H1 (cell line): ENCODE data around the gene HIVEP3. TPM values are rescaled to one million over a fixed set of nuclear protein-coding genes. Genes with fewer than 3 reads are reported as not detected.

Source experiments
- CTCF ChIA-PET: fragments of 300-600 bp; sonication (Branson Sonifier 250); formaldehyde crosslinking; loops from one replicate; lab custom pipeline; 2021; ENCODE audit not compliant: partially characterized antibody; lab: Charles Lee
- POLR2A ChIA-PET: fragments of 300-600 bp; sonication (Branson Sonifier 250); formaldehyde crosslinking; loops from one replicate; lab custom pipeline; 2021; ENCODE audit warnings: inconsistent platforms; ENCODE audit not compliant: partially characterized antibody; lab: Charles Lee
- DNase-seq, 2 experiments: peaks; one replicate each; pipeline versions ENCODE4 v3.0.0 to v3.0.0-alpha.2; 2010 to 2022; ENCODE audit warnings: low spot score in 2 of 2, low read depth in 1 of 2, mixed read lengths in 1 of 2
- FAIRE-seq: peaks from 2 replicates; lab custom pipeline; 2011; peaks lifted over from hg19 to GRCh38; lab: Jason Lieb, UNC
- H2AFZ ChIP-seq: 2 replicates; pipeline ENCODE4 v1.8.1; 2012; ENCODE audit warnings: low read length, inconsistent platforms
- H2AK5ac ChIP-seq: 2 replicates; pipeline ENCODE4 v1.6.1; 2013; ENCODE audit warnings: low read depth, low read length
- H2BK120ac ChIP-seq: replicated peaks from 2 replicates; pipeline ENCODE3; 2013; ENCODE audit warnings: low read depth, low read length, inconsistent platforms
- H2BK12ac ChIP-seq: 2 replicates; pipeline ENCODE4 v1.6.1; 2013; ENCODE audit warnings: low read depth, low read length
- H2BK15ac ChIP-seq: 2 replicates; pipeline ENCODE4 v1.6.1; 2013; ENCODE audit warnings: low read length
- H2BK20ac ChIP-seq: 2 replicates; pipeline ENCODE4 v1.6.1; 2013; ENCODE audit warnings: low read length
- H2BK5ac ChIP-seq: 2 replicates; pipeline ENCODE4 v1.6.1; 2013; ENCODE audit warnings: low read depth, low read length
- H3K14ac ChIP-seq: 2 replicates; pipeline ENCODE4 v1.6.1; 2013; ENCODE audit warnings: inconsistent platforms; ENCODE audit not compliant: insufficient read length
- H3K18ac ChIP-seq: 2 replicates; pipeline ENCODE4 v1.6.1; 2013; ENCODE audit warnings: low read length; ENCODE audit errors: extremely low read depth
- H3K23ac ChIP-seq: 2 replicates; pipeline ENCODE4 v1.6.1; 2013; ENCODE audit warnings: inconsistent platforms; ENCODE audit not compliant: insufficient read length
- H3K23me2 ChIP-seq: 2 replicates; pipeline ENCODE4 v1.6.1; 2013; ENCODE audit warnings: low read depth, low read length
- H3K27ac ChIP-seq: 2 replicates; pipeline ENCODE4 v1.6.1; 2011; ENCODE audit warnings: low read depth, low read length, inconsistent platforms
- H3K27me3 ChIP-seq, 4 experiments: replicated peaks in 1 of 4; 1 replicate in 1 of 4; 2 replicates in 3 of 4; pipeline versions ENCODE4 v1.6.1 to v1.8.1; 2011 to 2013; ENCODE audit warnings: low read length in 3 of 4, mild to moderate bottlenecking in 3 of 4, inconsistent platforms in 2 of 4, mixed read lengths in 2 of 4, moderate library complexity in 1 of 4; ENCODE audit not compliant: control insufficient read depth in 3 of 4, insufficient read depth in 3 of 4; ENCODE audit errors: extremely low read depth in 1 of 4
- H3K36me3 ChIP-seq, 4 experiments: 2 replicates each; pipeline versions ENCODE4 v1.6.1 to v1.8.1; 2011 to 2013; ENCODE audit warnings: mild to moderate bottlenecking in 4 of 4, low read length in 3 of 4, moderate library complexity in 2 of 4, control low read depth in 1 of 4, inconsistent platforms in 1 of 4; ENCODE audit not compliant: insufficient read depth in 4 of 4, control insufficient read depth in 2 of 4
- H3K4ac ChIP-seq: replicated peaks from 2 replicates; pipeline ENCODE3; 2013; ENCODE audit warnings: low read length, low read depth, mixed read lengths, inconsistent platforms; ENCODE audit not compliant: insufficient read length
- H3K4me1 ChIP-seq, 4 experiments: replicated peaks in 1 of 4; 1 replicate in 1 of 4; 2 replicates in 3 of 4; pipeline versions ENCODE4 v1.6.1 to v1.8.1; 2011 to 2013; ENCODE audit warnings: low read length in 3 of 4, inconsistent platforms in 2 of 4, mixed read lengths in 1 of 4; ENCODE audit not compliant: insufficient read depth in 4 of 4, control insufficient read depth in 3 of 4
- H3K4me2 ChIP-seq, 2 experiments: 2 replicates each; pipeline versions ENCODE4 v1.6.1 to v1.8.1; 2011 to 2013; ENCODE audit warnings: low read depth in 2 of 2, low read length in 2 of 2, control low read depth in 1 of 2, inconsistent platforms in 1 of 2, mild to moderate bottlenecking in 1 of 2; ENCODE audit not compliant: insufficient read depth in 1 of 2
- H3K4me3 ChIP-seq, 4 experiments: fragments of 200-600, 300-600 bp in 1 of 4; sonication (generic), shearing (Covaris generic), sonication (Bioruptor Twin) in 1 of 4; 2 replicates each; pipeline versions ENCODE4 v1.5.1 to v1.8.1; 2011 to 2016; ENCODE audit warnings: low read length in 4 of 4, low read depth in 3 of 4, control low read depth in 2 of 4, inconsistent platforms in 2 of 4, mild to moderate bottlenecking in 2 of 4, mixed read lengths in 1 of 4, moderate library complexity in 1 of 4; ENCODE audit not compliant: insufficient read depth in 2 of 4; ENCODE audit errors: extremely low read depth in 1 of 4
- H3K56ac ChIP-seq: replicated peaks from 2 replicates; pipeline ENCODE3; 2013; ENCODE audit warnings: low read depth, mild to moderate bottlenecking, mixed read lengths, low read length, inconsistent platforms; ENCODE audit not compliant: insufficient read length
- H3K79me1 ChIP-seq: 2 replicates; pipeline ENCODE4 v1.6.1; 2013; ENCODE audit warnings: low read depth, low read length, control low read depth
- H3K79me2 ChIP-seq, 2 experiments: 2 replicates each; pipeline versions ENCODE4 v1.6.1 to v1.8.1; 2012 to 2013; ENCODE audit warnings: low read length in 2 of 2, mild to moderate bottlenecking in 2 of 2, inconsistent platforms in 1 of 2; ENCODE audit not compliant: insufficient read depth in 2 of 2, control insufficient read depth in 1 of 2
- H3K9ac ChIP-seq, 4 experiments: replicated peaks in 1 of 4; 1 replicate in 1 of 4; 2 replicates in 3 of 4; pipeline versions ENCODE4 v1.6.1 to v1.8.1; 2011 to 2013; ENCODE audit warnings: low read depth in 3 of 4, low read length in 3 of 4, control low read depth in 2 of 4, mild to moderate bottlenecking in 2 of 4, moderate library complexity in 2 of 4, inconsistent platforms in 1 of 4; ENCODE audit errors: extremely low read depth in 1 of 4
- H3K9me3 ChIP-seq, 2 experiments: 2 replicates each; pipeline versions ENCODE4 v1.6.1 to v1.8.1; 2012 to 2013; ENCODE audit warnings: mild to moderate bottlenecking in 2 of 2, moderate library complexity in 2 of 2, control low read depth in 1 of 2, inconsistent platforms in 1 of 2, low read depth in 1 of 2, low read length in 1 of 2, mixed read lengths in 1 of 2; ENCODE audit not compliant: insufficient read depth in 2 of 2
- H4K20me1 ChIP-seq, 2 experiments: replicated peaks in 1 of 2; 2 replicates each; pipeline versions ENCODE3 to v1.8.1; 2011 to 2013; ENCODE audit warnings: inconsistent platforms in 2 of 2, low read length in 2 of 2, mild to moderate bottlenecking in 1 of 2; ENCODE audit not compliant: insufficient read depth in 2 of 2, control insufficient read depth in 1 of 2
- H4K5ac ChIP-seq: 2 replicates; pipeline ENCODE4 v1.6.1; 2013; ENCODE audit warnings: low read length, low read depth, mixed read lengths, inconsistent platforms; ENCODE audit not compliant: insufficient read length
- H4K8ac ChIP-seq: 2 replicates; pipeline ENCODE4 v1.8.0; 2013; ENCODE audit warnings: mild to moderate bottlenecking, moderate library complexity, low read length, inconsistent platforms; ENCODE audit not compliant: insufficient read depth; ENCODE audit errors: extremely low read depth
- H4K91ac ChIP-seq: replicated peaks from 2 replicates; pipeline ENCODE3; 2013; ENCODE audit warnings: low read length, mixed read lengths, inconsistent platforms; ENCODE audit not compliant: insufficient read length
- ASH2L ChIP-seq: fragments of 200-600, 300-600 bp; sonication (generic); IDR thresholded peaks from one replicate; pipeline ENCODE4 v1.7.1; 2017; ENCODE audit warnings: low read length
- CTCF ChIP-seq, 3 experiments: IDR thresholded peaks; 1 replicate in 2 of 3; 2 replicates in 1 of 3; pipeline versions ENCODE4 v1.5.1 to v1.6.1; 2011; ENCODE audit warnings: low read length in 3 of 3, mild to moderate bottlenecking in 3 of 3, inconsistent platforms in 2 of 3, low read depth in 1 of 3, moderate library complexity in 1 of 3; ENCODE audit not compliant: insufficient read depth in 1 of 3; ENCODE audit errors: control extremely low read depth in 1 of 3
- GABPA ChIP-seq: IDR thresholded peaks from 2 replicates; pipeline ENCODE4 v1.6.1; 2011; ENCODE audit warnings: mild to moderate bottlenecking, low read length, moderate library complexity, borderline replicate concordance; ENCODE audit not compliant: insufficient read depth
- NANOG ChIP-seq: IDR thresholded peaks from 2 replicates; pipeline ENCODE4 v1.6.1; 2011; ENCODE audit warnings: low read length, low read depth, mild to moderate bottlenecking, inconsistent platforms; ENCODE audit not compliant: insufficient read depth, poor library complexity, severe bottlenecking
- RAD21 ChIP-seq, 2 experiments: IDR thresholded peaks in 1 of 2; conservative IDR thresholded peaks in 1 of 2; 2 replicates each; pipeline ENCODE4 v1.6.1; 2011; ENCODE audit warnings: low read depth in 2 of 2, low read length in 2 of 2, improper control_type of control experiment in 1 of 2, inconsistent platforms in 1 of 2, mild to moderate bottlenecking in 1 of 2, moderate library complexity in 1 of 2
- SAP30 ChIP-seq: fragments of 300-600 bp; sonication (generic); IDR thresholded peaks from 2 replicates; pipeline ENCODE4 v1.7.1; 2012; ENCODE audit warnings: low read length, moderate library complexity, mild to moderate bottlenecking, inconsistent platforms; ENCODE audit not compliant: insufficient read depth, insufficient replicate concordance
- SP1 ChIP-seq: IDR thresholded peaks from 2 replicates; pipeline ENCODE4 v1.6.1; 2011; ENCODE audit warnings: low read depth, low read length
- SP4 ChIP-seq: IDR thresholded peaks from 2 replicates; pipeline ENCODE4 v1.6.1; 2012; ENCODE audit warnings: low read length, inconsistent platforms
- SUZ12 ChIP-seq: fragments of 200-600 bp; sonication (generic); IDR thresholded peaks from 2 replicates; pipeline ENCODE4 v1.6.1; 2012; ENCODE audit warnings: mild to moderate bottlenecking, inconsistent platforms, low read length, moderate library complexity, mixed read lengths
- USF2 ChIP-seq: IDR thresholded peaks from 2 replicates; pipeline ENCODE4 v1.6.1; 2011; ENCODE audit warnings: low read length, improper control_type of control experiment
- YY1 ChIP-seq: IDR thresholded peaks from 2 replicates; pipeline ENCODE4 v1.6.1; 2011; ENCODE audit warnings: low read depth, mild to moderate bottlenecking, low read length
- WGBS, 2 experiments: shearing (Covaris generic) in 1 of 2; methylation state at CpG; one replicate each; pipeline versions ENCODE4 v1.1.6 to v1.1.7; 2013 to 2015; ENCODE audit warnings: low lambda C conversion rate in 2 of 2, mixed read lengths in 2 of 2, inconsistent platforms in 1 of 2, low coverage in 1 of 2, missing lambda C conversion rate in 1 of 2; ENCODE audit not compliant: insufficient replicate concordance in 2 of 2, insufficient coverage in 1 of 2, insufficient read length in 1 of 2; ENCODE audit errors: extremely low coverage in 1 of 2, missing lambda C conversion rate in 1 of 2; 5-methylcytosine and 5-hydroxymethylcytosine counted together
- polyA plus RNA-seq, 7 experiments: library from polyadenylated mRNA; depleted of rRNA in 3 of 7; stranded (reverse) in 5 of 7; unstranded in 2 of 7; fragments of >200 nt in 5 of 7; fragments of 200-250 nt in 2 of 7; gene quantifications; 1 replicate in 5 of 7; 2 replicates in 1 of 7; 4 replicates in 1 of 7; pipeline versions ENCODE4 v1.2.1 to v1.2.3, GENCODE V29; 2011 to 2013; ENCODE audit warnings: missing spikeins in 2 of 7, mixed read lengths in 2 of 7
- total RNA-seq: library from RNA; stranded (reverse); fragmentation: NEBNext Ultra II Directional; extraction: Animal tissue kit (Norgen Biotek cat#: 25700); gene quantifications from 2 replicates; pipeline ENCODE4 v1.2.1, GENCODE V29; 2021

Gene HIVEP3
- total and polyA plus RNA-seq, 2 of the 8 experiments (the other 6 are each of a cell fraction or from before 2014, with no cell fraction given) = 0.24 to 0.69 TPM

GRCh38 chr1:41696381-41696780 is 222.3 kb downstream of the HIVEP3 start:
- 89% methylated on average over 9 of the region's 9 CpGs; no CpG with 5 or more reads in 1 of the 2 experiments for WGBS, 2 experiments
- TF ChIP-seq YY1 = no peak
- TF ChIP-seq CTCF (IDR thresholded peaks at IDR 0.05; ENCODE audit: control extremely low read depth in 1 of 3, insufficient read depth in 1 of 3, low read depth in 1 of 3, low read length in 3 of 3) = no peak
- TF ChIP-seq GABPA = no peak
- no peak for TF ChIP-seq USF2
- no peak for TF ChIP-seq SAP30
- no peak for TF ChIP-seq SP1
- TF ChIP-seq RAD21 (IDR thresholded peaks at IDR 0.05 in 1 of 2, conservative IDR thresholded peaks at IDR 0.05 in 1 of 2; ENCODE audit: low read depth in 2 of 2, low read length in 2 of 2) = no peak
- no peak for TF ChIP-seq SP4
- TF ChIP-seq SUZ12 = no peak
- TF ChIP-seq ASH2L = no peak
- TF ChIP-seq NANOG = no peak

More at GRCh38 chr1:41696381-41696780, 222.3 kb downstream of the HIVEP3 start:
- Histone ChIP-seq H3K4me2 (no peak overlapping the region), H4K91ac (no peak overlapping the region), H3K27ac (no peak overlapping the region), H3K27me3 (no peaks in the 10 kb centered on the region), H2BK120ac (no peak overlapping the region), H4K20me1 (no peaks in the 10 kb centered on the region), H2AFZ (no peak overlapping the region), H4K5ac (no peak overlapping the region), H3K4me3 (no peak overlapping the region), H2AK5ac (no peak overlapping the region), H3K9me3 (no peaks in the 10 kb centered on the region), H3K18ac (no peak overlapping the region), H3K9ac (no peak overlapping the region), H3K14ac (no peak overlapping the region), H3K79me2 (no peaks in the 10 kb centered on the region), H3K56ac (no peak overlapping the region), H3K79me1 (no peaks in the 10 kb centered on the region), H2BK12ac (no peak overlapping the region), H3K23ac (no peak overlapping the region), H4K8ac (no peak overlapping the region), H3K4ac (no peak overlapping the region), H2BK5ac (no peak overlapping the region), H3K36me3 (no peaks in the 10 kb centered on the region), H2BK20ac (no peak overlapping the region), H3K4me1 (no peaks in the 10 kb centered on the region), H2BK15ac (no peak overlapping the region), H3K23me2 (no peaks in the 10 kb centered on the region)
- DNase-seq = no peak
- no peak for FAIRE-seq
- POLR2A ChIA-PET = no interaction called here
- CTCF ChIA-PET = no interaction called here
